Spleen (tissue), 11 donors: ENCODE data around the gene AUH. TPM values are rescaled to one million over a fixed set of nuclear protein-coding genes. Genes with fewer than 3 reads are reported as not detected.

Source experiments
- DNase-seq: peaks from one replicate; pipeline ENCODE4 v3.0.0-alpha.2; 2020
- H3K27ac ChIP-seq, 8 donors: fragments of 200-600 bp; sonication (generic) in 7 of 8; 1 replicate in 4 of 8; 2 replicates in 4 of 8; pipeline versions ENCODE4 v1.5.0 to v1.8.0; 2016 to 2021; ENCODE audit warnings: inconsistent platforms in 4 of 8, mild to moderate bottlenecking in 4 of 8, moderate library complexity in 1 of 8
- H3K27me3 ChIP-seq, 7 donors: fragments of 200-600 bp; sonication (generic) in 6 of 7; replicated peaks in 1 of 7; 1 replicate in 4 of 7; 2 replicates in 3 of 7; pipeline versions ENCODE4 v1.5.0 to v1.8.0; 2016 to 2021; ENCODE audit warnings: inconsistent platforms in 3 of 7, mild to moderate bottlenecking in 1 of 7
- H3K36me3 ChIP-seq, 6 donors: fragments of 200-600 bp; sonication (generic) in 5 of 6; 1 replicate in 4 of 6; 2 replicates in 2 of 6; pipeline versions ENCODE4 v1.5.0 to v1.8.0; 2016 to 2021; ENCODE audit warnings: inconsistent platforms in 2 of 6
- H3K4me1 ChIP-seq, 6 donors: fragments of 200-600 bp; sonication (generic) in 5 of 6; 1 replicate in 3 of 6; 2 replicates in 3 of 6; pipeline versions ENCODE4 v1.5.0 to v1.8.0; 2016 to 2021; ENCODE audit warnings: inconsistent platforms in 3 of 6
- H3K4me3 ChIP-seq, 8 donors: fragments of 200-600 bp; sonication (generic) in 7 of 8; 1 replicate in 4 of 8; 2 replicates in 4 of 8; pipeline versions ENCODE4 v1.5.0 to v1.8.0; 2016 to 2021; ENCODE audit warnings: inconsistent platforms in 4 of 8, mild to moderate bottlenecking in 4 of 8, moderate library complexity in 2 of 8
- H3K9me3 ChIP-seq, 8 donors: fragments of 200-600 bp; sonication (generic) in 7 of 8; 1 replicate in 4 of 8; 2 replicates in 4 of 8; pipeline versions ENCODE4 v1.5.0 to v1.8.0; 2016 to 2021; ENCODE audit warnings: inconsistent platforms in 4 of 8
- POLR2A ChIP-seq, 3 donors: fragments of 450-650 bp; IDR thresholded peaks; one replicate each; pipeline ENCODE4 v1.5.1; 2017; ENCODE audit warnings: antibody characterized with exemption in 3 of 3, mild to moderate bottlenecking in 1 of 3
- POLR2AphosphoS5 ChIP-seq, 3 donors: sonication (generic); formaldehyde crosslinking; IDR thresholded peaks; one replicate each; pipeline ENCODE4 v1.5.1; 2017; ENCODE audit warnings: antibody characterized with exemption in 3 of 3
- WGBS, 5 donors: extraction: QIAGEN DNeasy Blood & Tissue Kit in 3 of 5; methylation state at CpG; one replicate each; pipeline versions ENCODE4 v1.1.5 to v1.1.7; 2013 to 2018; 5-methylcytosine and 5-hydroxymethylcytosine counted together
- intact Hi-C: fragments of 100-400 bp; cut with DNase I; formaldehyde crosslinking; loops from one replicate; pipeline ENCODE4 v1.15.0; 2023; ENCODE audit warnings: low total_unique reads
- polyA plus RNA-seq, 3 donors: library from polyadenylated mRNA; stranded (reverse); fragments of 200-250 nt; gene quantifications; one replicate each; pipeline ENCODE4 v1.2.1, GENCODE V29; 2013
- total RNA-seq, 7 donors: library from RNA; depleted of rRNA in 3 of 7; stranded (reverse); fragments of >200 nt in 3 of 7; fragmentation: NEBNext Ultra II Directional in 4 of 7; extraction: Animal tissue kit (Norgen Biotek cat#: 25700) in 4 of 7; gene quantifications; one replicate each; pipeline versions ENCODE4 v1.1.0 to v1.2.1, GENCODE V29; 2016 to 2021
- TF ChIP-seq, protein P1 (sequence below), 11 experiments: fragments of 200-600 bp in 7 of 11; fragments of 450-650 bp in 4 of 11; sonication (generic) in 4 of 11; IDR thresholded peaks in 8 of 11; conservative IDR thresholded peaks in 3 of 11; 1 replicate in 7 of 11; 2 replicates in 4 of 11; pipeline versions ENCODE4 v1.4.0 to v1.8.0; 2016 to 2021; ENCODE audit warnings: antibody characterized with exemption in 11 of 11, inconsistent platforms in 4 of 11, mild to moderate bottlenecking in 1 of 11
- donor health status: healthy with polysubstance abuse.
- donor health status: DM: no; HTN: no; CAD: no; lungs with moderate emphysema.
- donor health status: DM: no; HTN: no; CAD: no.
- donor health status: Bipolar disorder and iron deficiency.
- donor health status: healthy.
- donor health status: DM: no; HTN: no; CAD: no.
- donor health status: DM: yes; HTN: yes; CAD: no.

Gene AUH
- total and polyA plus RNA-seq, 10 donors = 9.4 to 37.3 (median 20.6) TPM

- intact Hi-C loops = no loop called here
- peaks cover 0 to 24% (median 10%) of the 10 kb centered on the region in 6 donors for H3K36me3 ChIP-seq
- no peaks in the 10 kb centered on the region for H3K27me3 ChIP-seq
- no peak for TF ChIP-seq POLR2A (IDR thresholded peaks at IDR 0.05)
- TF ChIP-seq POLR2AphosphoS5 (IDR thresholded peaks at IDR 0.05) = no peak
- TF ChIP-seq, protein P1, sequence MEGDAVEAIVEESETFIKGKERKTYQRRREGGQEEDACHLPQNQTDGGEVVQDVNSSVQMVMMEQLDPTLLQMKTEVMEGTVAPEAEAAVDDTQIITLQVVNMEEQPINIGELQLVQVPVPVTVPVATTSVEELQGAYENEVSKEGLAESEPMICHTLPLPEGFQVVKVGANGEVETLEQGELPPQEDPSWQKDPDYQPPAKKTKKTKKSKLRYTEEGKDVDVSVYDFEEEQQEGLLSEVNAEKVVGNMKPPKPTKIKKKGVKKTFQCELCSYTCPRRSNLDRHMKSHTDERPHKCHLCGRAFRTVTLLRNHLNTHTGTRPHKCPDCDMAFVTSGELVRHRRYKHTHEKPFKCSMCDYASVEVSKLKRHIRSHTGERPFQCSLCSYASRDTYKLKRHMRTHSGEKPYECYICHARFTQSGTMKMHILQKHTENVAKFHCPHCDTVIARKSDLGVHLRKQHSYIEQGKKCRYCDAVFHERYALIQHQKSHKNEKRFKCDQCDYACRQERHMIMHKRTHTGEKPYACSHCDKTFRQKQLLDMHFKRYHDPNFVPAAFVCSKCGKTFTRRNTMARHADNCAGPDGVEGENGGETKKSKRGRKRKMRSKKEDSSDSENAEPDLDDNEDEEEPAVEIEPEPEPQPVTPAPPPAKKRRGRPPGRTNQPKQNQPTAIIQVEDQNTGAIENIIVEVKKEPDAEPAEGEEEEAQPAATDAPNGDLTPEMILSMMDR (IDR thresholded peaks at IDR 0.05 in 8 of 11, conservative IDR thresholded peaks at IDR 0.05 in 3 of 11) = no peak
- H3K4me1 ChIP-seq = peaks cover 0 to 9% (median 3%) of the 10 kb centered on the region in 6 donors
- no peak for DNase-seq
- H3K27ac ChIP-seq = no peak overlapping the region
- H3K4me3 ChIP-seq = no peak overlapping the region
- 87 to 95% (median 94%) methylated on average over 7 of the region's 7 CpGs for WGBS, 5 donors
- peaks cover 0 to 25% (median 15%) of the 10 kb centered on the region in 8 donors for H3K9me3 ChIP-seq
Observed at GRCh38 chr9:91331849-91332248, 29.9 kb downstream of the AUH start.

GRCh38 chr9:91328186-91328585 is 33.5 kb downstream of the AUH start:
- Histone ChIP-seq H3K27ac (no peak overlapping the region), H3K4me1 (peaks cover 0 to 9% (median 3%) of the 10 kb centered on the region in 6 donors), H3K36me3 (peaks cover 0 to 53% (median 10%) of the 10 kb centered on the region in 6 donors), H3K9me3 (peaks cover 0 to 25% (median 15%) of the 10 kb centered on the region in 8 donors), H3K4me3 (no peak overlapping the region), H3K27me3 (no peaks in the 10 kb centered on the region)
- no peak for DNase-seq
- TF ChIP-seq, protein P1 (IDR thresholded peaks at IDR 0.05 in 8 of 11, conservative IDR thresholded peaks at IDR 0.05 in 3 of 11) = no peak
- no peak for TF ChIP-seq POLR2A (IDR thresholded peaks at IDR 0.05)
- no peak for TF ChIP-seq POLR2AphosphoS5 (IDR thresholded peaks at IDR 0.05)
- 82 to 99% (median 95%) methylated on average over 6 of the region's 6 CpGs for WGBS, 5 donors
- intact Hi-C loops = no loop called here

DNA sequence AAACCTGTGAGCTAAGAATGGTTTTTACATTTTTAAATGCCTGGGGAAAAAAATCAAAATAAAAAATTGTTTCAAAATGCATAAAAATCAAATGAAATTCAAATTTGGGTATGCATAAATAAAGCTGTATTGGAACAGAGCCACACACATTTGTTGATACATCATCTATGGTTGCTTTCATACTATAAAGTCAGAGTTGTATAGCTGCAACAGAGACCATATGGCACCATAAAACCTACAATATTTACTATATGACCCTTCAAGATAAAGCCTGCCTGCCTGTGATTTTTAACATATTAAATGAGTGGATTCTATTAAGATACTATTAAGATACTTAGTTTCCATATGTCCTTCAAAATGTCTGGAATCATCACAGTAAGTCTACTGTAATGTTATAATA is 40.0 kb downstream of the AUH start:
- Histone ChIP-seq H3K27ac (no peak overlapping the region), H3K36me3 (peaks cover 0 to 60% (median 5%) of the 10 kb centered on the region in 6 donors), H3K27me3 (no peaks in the 10 kb centered on the region), H3K4me3 (no peak overlapping the region), H3K4me1 (no peaks in the 10 kb centered on the region), H3K9me3 (no peaks in the 10 kb centered on the region)
- intact Hi-C loops = no loop called here
- TF ChIP-seq, protein P1 (IDR thresholded peaks at IDR 0.05 in 8 of 11, conservative IDR thresholded peaks at IDR 0.05 in 3 of 11) = no peak
- TF ChIP-seq POLR2AphosphoS5 (IDR thresholded peaks at IDR 0.05) = no peak
- no peak for TF ChIP-seq POLR2A (IDR thresholded peaks at IDR 0.05)
- no peak for DNase-seq

GRCh38 chr9:91320299-91320698 is 41.4 kb downstream of the AUH start:
- Histone ChIP-seq H3K4me3 (no peak overlapping the region), H3K36me3 (peaks cover 0 to 46% (median 5%) of the 10 kb centered on the region in 6 donors), H3K4me1 (no peaks in the 10 kb centered on the region), H3K27me3 (no peaks in the 10 kb centered on the region), H3K27ac (no peak overlapping the region), H3K9me3 (no peaks in the 10 kb centered on the region)
- 50 to 64% (median 57%) methylated on average over 4 of the region's 4 CpGs for WGBS, 5 donors
- no peak for DNase-seq
- intact Hi-C loops = no loop called here
- TF ChIP-seq POLR2A (IDR thresholded peaks at IDR 0.05) = no peak
- TF ChIP-seq, protein P1 (IDR thresholded peaks at IDR 0.05 in 8 of 11, conservative IDR thresholded peaks at IDR 0.05 in 3 of 11) = no peak
- TF ChIP-seq POLR2AphosphoS5 (IDR thresholded peaks at IDR 0.05) = no peak
